Nephron (organoid): ENCODE results near the gene ENDOG.

Source experiments
- H3K27ac Mint-ChIP-seq, 3 experiments: 2 replicates each; pipeline ENCODE4 v1.8.0; 2020; ENCODE audit warnings: mixed read lengths in 3 of 3, mild to moderate bottlenecking in 2 of 3, moderate library complexity in 1 of 3
- H3K27me3 Mint-ChIP-seq: 2 replicates; pipeline ENCODE4 v1.8.0; 2021; ENCODE audit warnings: low read depth, mild to moderate bottlenecking, moderate library complexity, mixed read lengths
- H3K36me3 Mint-ChIP-seq: 2 replicates; pipeline ENCODE4 v1.8.0; 2020; ENCODE audit warnings: low read depth, mixed read lengths
- H3K4me1 Mint-ChIP-seq: 2 replicates; pipeline ENCODE4 v1.8.0; 2020; ENCODE audit warnings: mixed read lengths
- H3K4me3 Mint-ChIP-seq, 3 experiments: 2 replicates each; pipeline ENCODE4 v1.8.0; 2020; ENCODE audit warnings: mild to moderate bottlenecking in 3 of 3, mixed read lengths in 3 of 3, moderate library complexity in 2 of 3
- H3K9me3 Mint-ChIP-seq: 2 replicates; pipeline ENCODE4 v1.8.0; 2020; ENCODE audit warnings: mixed read lengths
- TF ChIP-seq, protein P1 (sequence below), 3 experiments: fragments of 200-600 bp; sonication (generic); IDR thresholded peaks; one replicate each; pipeline ENCODE4 v1.5.0; 2021; ENCODE audit warnings: antibody characterized with exemption in 3 of 3; ENCODE audit not compliant: unreplicated experiment in 3 of 3

Gene ENDOG

DNA sequence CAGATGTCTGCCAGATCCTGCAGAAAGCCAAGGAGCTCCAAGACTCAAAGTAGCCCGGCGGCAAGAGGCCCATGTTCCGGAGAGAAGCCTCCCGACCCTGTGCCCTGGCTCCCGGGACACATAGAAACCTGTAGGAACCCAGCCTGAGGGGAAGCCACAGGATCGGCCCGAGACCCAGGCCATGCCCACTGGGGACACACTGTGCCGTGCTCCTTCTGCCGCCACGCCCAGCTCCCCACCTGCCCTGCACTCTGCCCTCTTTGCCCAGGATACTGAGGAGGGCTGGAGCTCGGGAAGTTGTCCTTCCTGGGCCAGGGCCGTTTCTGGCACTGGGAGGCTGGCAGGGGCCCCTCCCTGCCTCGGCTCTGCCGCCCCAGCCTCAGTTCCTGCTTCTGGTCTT is 10.5 kb upstream of the ENDOG start:
- Mint-ChIP-seq H3K27me3 (no peaks in the 10 kb centered on the region), H3K4me3 (no peak overlapping the region), H3K9me3 (no peaks in the 10 kb centered on the region), H3K36me3 (peaks cover 32% of the 10 kb centered on the region), H3K4me1 (no peaks in the 10 kb centered on the region), H3K27ac (no peak overlapping the region)
- TF ChIP-seq, protein P1, sequence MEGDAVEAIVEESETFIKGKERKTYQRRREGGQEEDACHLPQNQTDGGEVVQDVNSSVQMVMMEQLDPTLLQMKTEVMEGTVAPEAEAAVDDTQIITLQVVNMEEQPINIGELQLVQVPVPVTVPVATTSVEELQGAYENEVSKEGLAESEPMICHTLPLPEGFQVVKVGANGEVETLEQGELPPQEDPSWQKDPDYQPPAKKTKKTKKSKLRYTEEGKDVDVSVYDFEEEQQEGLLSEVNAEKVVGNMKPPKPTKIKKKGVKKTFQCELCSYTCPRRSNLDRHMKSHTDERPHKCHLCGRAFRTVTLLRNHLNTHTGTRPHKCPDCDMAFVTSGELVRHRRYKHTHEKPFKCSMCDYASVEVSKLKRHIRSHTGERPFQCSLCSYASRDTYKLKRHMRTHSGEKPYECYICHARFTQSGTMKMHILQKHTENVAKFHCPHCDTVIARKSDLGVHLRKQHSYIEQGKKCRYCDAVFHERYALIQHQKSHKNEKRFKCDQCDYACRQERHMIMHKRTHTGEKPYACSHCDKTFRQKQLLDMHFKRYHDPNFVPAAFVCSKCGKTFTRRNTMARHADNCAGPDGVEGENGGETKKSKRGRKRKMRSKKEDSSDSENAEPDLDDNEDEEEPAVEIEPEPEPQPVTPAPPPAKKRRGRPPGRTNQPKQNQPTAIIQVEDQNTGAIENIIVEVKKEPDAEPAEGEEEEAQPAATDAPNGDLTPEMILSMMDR (IDR thresholded peaks at IDR 0.05; ENCODE audit: unreplicated experiment in 3 of 3) = no peak

DNA sequence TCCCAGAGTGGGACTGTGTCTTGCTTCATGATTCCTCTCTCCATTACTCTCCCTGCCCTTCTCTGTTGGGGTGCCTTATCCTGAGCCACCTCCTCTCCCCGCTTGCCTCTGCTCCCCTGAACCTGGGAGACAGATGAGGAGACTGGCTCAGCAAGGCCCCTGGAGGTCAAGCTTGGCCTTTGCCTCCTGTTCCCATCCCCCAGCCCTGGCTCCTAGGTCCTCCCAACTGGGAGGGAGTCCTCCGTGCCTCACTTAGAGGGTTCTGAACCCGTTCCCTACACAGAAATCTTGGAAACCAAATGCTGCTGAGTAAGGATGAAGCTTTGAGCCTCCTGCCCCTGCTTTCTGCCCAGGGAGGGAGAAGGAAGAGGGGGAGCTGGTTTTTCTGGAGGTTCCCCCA is 9.8 kb upstream of the ENDOG start:
- Mint-ChIP-seq H3K36me3 (peaks cover 25% of the 10 kb centered on the region), H3K27me3 (no peaks in the 10 kb centered on the region), H3K9me3 (no peaks in the 10 kb centered on the region), H3K27ac (no peak overlapping the region), H3K4me1 (no peaks in the 10 kb centered on the region), H3K4me3 (no peak overlapping the region)
- TF ChIP-seq, protein P1 (IDR thresholded peaks at IDR 0.05; ENCODE audit: unreplicated experiment in 3 of 3) = no peak

DNA sequence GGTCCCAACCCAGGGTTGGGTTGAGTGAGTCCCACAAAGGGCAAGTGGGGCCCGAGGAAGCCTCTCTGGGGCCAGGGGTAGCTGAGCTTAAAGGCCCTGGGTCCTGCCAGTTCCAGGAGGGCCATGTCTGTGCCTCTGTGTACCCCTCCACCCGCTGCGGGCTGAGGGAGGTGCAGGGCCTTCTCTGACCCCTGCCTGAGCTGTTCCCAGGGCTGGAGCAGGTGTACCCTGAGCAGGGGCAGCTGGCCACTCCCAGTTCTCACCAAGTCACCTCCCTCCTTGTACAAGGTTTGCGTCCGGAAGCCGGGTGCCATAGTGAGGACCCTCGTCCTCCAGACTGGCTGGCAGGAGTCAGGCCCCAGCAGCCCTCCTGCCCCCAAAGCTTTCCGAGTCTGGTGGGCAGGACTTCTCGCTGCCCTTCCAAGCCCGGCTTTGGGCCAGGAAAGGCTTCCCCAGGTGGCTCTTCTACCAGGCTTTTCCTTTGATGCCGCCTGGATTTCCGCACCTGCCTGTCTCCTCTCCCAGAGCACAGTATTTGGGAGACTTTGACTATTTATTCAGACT is 9.2 kb upstream of the ENDOG start:
- Mint-ChIP-seq H3K36me3 (peaks cover 19% of the 10 kb centered on the region), H3K27ac (no peak overlapping the region)

DNA sequence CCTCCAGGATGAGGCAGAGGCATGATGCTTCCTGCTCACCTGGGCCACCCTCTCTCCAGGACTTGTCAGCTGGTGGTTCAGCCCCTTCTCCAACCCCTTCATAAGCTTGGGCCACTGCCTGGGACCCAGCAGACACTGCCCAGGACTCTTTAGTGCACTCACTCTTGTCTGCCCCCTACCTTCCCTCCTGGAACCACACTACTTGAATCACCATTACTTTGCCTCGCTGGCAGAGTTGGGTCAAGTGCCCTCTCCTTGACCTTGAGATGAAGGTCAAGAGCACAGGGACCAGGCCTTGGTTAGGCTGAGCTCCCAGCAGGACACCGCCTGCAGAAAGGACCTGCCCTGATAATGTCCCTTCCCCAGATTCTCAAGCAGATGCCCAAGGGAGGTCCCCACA is 8.5 kb upstream of the ENDOG start:
- Mint-ChIP-seq H3K27me3 (no peaks in the 10 kb centered on the region), H3K9me3 (no peaks in the 10 kb centered on the region)
- TF ChIP-seq, protein P1 (IDR thresholded peaks at IDR 0.05; ENCODE audit: unreplicated experiment in 3 of 3) = no peak

More for the DNA sequence above, 9.2 kb upstream of the ENDOG start:
- no peaks in the 10 kb centered on the region for H3K9me3 Mint-ChIP-seq
- no peak overlapping the region for H3K4me3 Mint-ChIP-seq
- H3K4me1 Mint-ChIP-seq = no peaks in the 10 kb centered on the region
- no peaks in the 10 kb centered on the region for H3K27me3 Mint-ChIP-seq
- TF ChIP-seq, protein P1 (IDR thresholded peaks at IDR 0.05; ENCODE audit: unreplicated experiment in 3 of 3) = no peak

DNA sequence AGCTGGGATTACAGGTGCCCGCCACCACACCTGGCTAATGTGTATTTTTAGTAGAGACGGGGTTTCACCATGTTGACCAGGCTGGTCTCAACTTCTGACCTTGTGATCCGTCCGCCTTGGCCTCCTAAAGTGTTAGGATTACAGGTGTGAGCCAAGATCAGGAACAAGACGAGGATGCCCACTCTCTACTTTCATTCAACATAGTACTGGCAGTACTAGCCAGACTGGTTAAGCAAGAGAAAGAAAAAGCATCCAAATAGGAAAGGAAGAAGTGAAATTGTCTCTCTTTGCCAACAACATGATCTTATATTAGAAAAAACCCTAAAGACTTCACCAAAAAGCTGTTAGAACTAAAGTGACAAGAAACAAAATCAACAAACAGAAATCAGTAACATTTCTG is 7.4 kb upstream of the ENDOG start:
- TF ChIP-seq, protein P1 (IDR thresholded peaks at IDR 0.05; ENCODE audit: unreplicated experiment in 3 of 3) = no peak
- peaks cover 3% of the 10 kb centered on the region for H3K27me3 Mint-ChIP-seq
- H3K9me3 Mint-ChIP-seq = no peaks in the 10 kb centered on the region
- H3K36me3 Mint-ChIP-seq = peaks cover 16% of the 10 kb centered on the region
- no peak overlapping the region for H3K27ac Mint-ChIP-seq
- H3K4me3 Mint-ChIP-seq = no peak overlapping the region
- no peaks in the 10 kb centered on the region for H3K4me1 Mint-ChIP-seq

More for the DNA sequence above, 8.5 kb upstream of the ENDOG start:
- no peak overlapping the region for H3K4me3 Mint-ChIP-seq
- no peaks in the 10 kb centered on the region for H3K4me1 Mint-ChIP-seq
- H3K36me3 Mint-ChIP-seq = peaks cover 19% of the 10 kb centered on the region
- H3K27ac Mint-ChIP-seq = no peak overlapping the region
